IPS-NIHi7 (cell line): ENCODE measurements around the gene GRIA4.

ENCODE experiments used
- DNase-seq: peaks from one replicate; pipeline ENCODE4 v3.0.0; 2012; ENCODE audit warnings: mixed read lengths; ENCODE audit errors: extremely low spot score

The GRIA4 gene

GRCh38 chr11:105636496-105636895 is 26.6 kb downstream of the GRIA4 start:
- DNase-seq: no peak

- no peak for DNase-seq
Observed at GRCh38 chr11:105639527-105639926, 29.7 kb downstream of the GRIA4 start.

GRCh38 chr11:105641433-105641832 is 31.6 kb downstream of the GRIA4 start:
- no peak for DNase-seq

GRCh38 chr11:105642870-105643269 is 33.0 kb downstream of the GRIA4 start:
- DNase-seq: no peak

- DNase-seq: no peak
Observed at GRCh38 chr11:105644839-105645573, 35.1 kb downstream of the GRIA4 start.

GRCh38 chr11:105647780-105648179 is 37.9 kb downstream of the GRIA4 start:
- no peak for DNase-seq

GRCh38 chr11:105648762-105649161 is 38.9 kb downstream of the GRIA4 start:
- DNase-seq: no peak

- no peak for DNase-seq
Observed at GRCh38 chr11:105665281-105665680, 55.4 kb downstream of the GRIA4 start.

GRCh38 chr11:105667441-105667840 is 57.6 kb downstream of the GRIA4 start:
- DNase-seq: no peak

GRCh38 chr11:105670811-105671210 is 60.9 kb downstream of the GRIA4 start:
- no peak for DNase-seq

- DNase-seq: peak; percentile 45
Observed at GRCh38 chr11:105673089-105673488, 63.2 kb downstream of the GRIA4 start.

GRCh38 chr11:105689631-105690030 is 79.8 kb downstream of the GRIA4 start:
- no peak for DNase-seq

GRCh38 chr11:105690467-105690866 is 80.6 kb downstream of the GRIA4 start:
- no peak for DNase-seq

GRCh38 chr11:105693075-105693759 is 83.3 kb downstream of the GRIA4 start:
- DNase-seq: no peak

GRCh38 chr11:105696000-105696399 is 86.1 kb downstream of the GRIA4 start:
- no peak for DNase-seq

GRCh38 chr11:105697291-105697690 is 87.4 kb downstream of the GRIA4 start:
- no peak for DNase-seq

- DNase-seq: no peak
Observed at GRCh38 chr11:105699203-105699602, 89.3 kb downstream of the GRIA4 start.

GRCh38 chr11:105700271-105700670 is 90.4 kb downstream of the GRIA4 start:
- DNase-seq: no peak

GRCh38 chr11:105701098-105701497 is 91.2 kb downstream of the GRIA4 start:
- no peak for DNase-seq

GRCh38 chr11:105705786-105706530 is 96.1 kb downstream of the GRIA4 start:
- no peak for DNase-seq

- no peak for DNase-seq
Observed at GRCh38 chr11:105713106-105713505, 103.2 kb downstream of the GRIA4 start.

GRCh38 chr11:105713696-105714095 is 103.8 kb downstream of the GRIA4 start:
- no peak for DNase-seq

GRCh38 chr11:105718641-105719040 is 108.8 kb downstream of the GRIA4 start:
- DNase-seq: no peak
